Pulmonary artery endothelial cell (primary cell): ENCODE measurements around the gene MCHR1. TPM values are rescaled to one million over a fixed set of nuclear protein-coding genes. Genes with fewer than 3 reads are reported as not detected.
"Not testable (repeated sequence)": the region's sequence is repeated elsewhere in the genome, so short reads cannot be mapped to it uniquely, and the experiment has no call there.

ENCODE experiments used
- DNase-seq: peaks from one replicate; pipeline ENCODE4 v3.0.0-alpha.2; 2011; ENCODE audit warnings: low read depth, low spot score
- total RNA-seq: library from RNA; depleted of rRNA; stranded (reverse); fragments of >200 nt; gene quantifications from 2 replicates; pipeline ENCODE4 v1.2.3, GENCODE V29; 2014

The MCHR1 gene
- total RNA-seq, 1 donor from 2014 or later = not detected

DNA sequence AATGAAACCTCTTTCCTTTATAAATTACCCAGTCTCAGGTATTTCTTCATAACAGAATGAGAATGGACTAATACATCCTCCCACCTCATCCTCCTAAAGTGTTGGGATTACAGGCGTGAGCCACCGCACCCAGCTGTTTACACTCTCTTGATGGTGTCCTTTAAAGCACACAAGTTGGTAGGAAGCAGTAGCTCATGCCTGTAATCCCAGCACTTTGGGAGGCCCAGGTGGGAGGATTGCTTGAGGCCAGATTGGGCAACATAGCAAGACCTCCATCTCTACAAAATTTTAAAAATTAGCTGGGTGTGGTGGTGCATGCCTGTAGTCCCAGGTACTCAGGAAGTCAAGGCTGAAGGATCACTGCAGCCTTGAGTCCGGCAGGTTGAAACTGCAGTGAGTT lies 23.3 kb upstream of the MCHR1 start:
- DNase-seq = not testable (repeated sequence)

GRCh38 chr22:40656651-40657050 lies 22.6 kb upstream of the MCHR1 start:
- DNase-seq = not testable (repeated sequence)

DNA sequence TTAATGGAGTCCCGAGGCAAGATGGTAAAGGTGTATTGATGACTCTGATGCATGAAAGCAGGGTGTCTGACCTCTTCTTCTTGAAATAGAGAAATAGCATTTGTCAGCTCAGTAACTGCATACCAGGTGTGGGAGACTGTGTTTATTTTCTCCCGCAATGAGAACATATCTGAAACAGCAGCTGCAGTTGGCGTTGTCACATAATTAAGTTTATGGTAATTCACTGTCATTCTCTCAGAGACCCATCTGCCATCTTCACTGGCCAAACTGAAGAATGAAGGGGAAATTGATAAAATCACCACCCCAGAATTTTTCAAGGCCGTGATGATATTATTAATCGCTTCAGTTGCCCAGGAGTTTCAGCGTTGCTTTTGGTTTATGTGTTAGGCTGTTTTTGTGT lies 20.1 kb upstream of the MCHR1 start:
- DNase-seq = no peak

- no peak for DNase-seq
Observed at GRCh38 chr22:40660730-40661129, 18.6 kb upstream of the MCHR1 start.

DNA sequence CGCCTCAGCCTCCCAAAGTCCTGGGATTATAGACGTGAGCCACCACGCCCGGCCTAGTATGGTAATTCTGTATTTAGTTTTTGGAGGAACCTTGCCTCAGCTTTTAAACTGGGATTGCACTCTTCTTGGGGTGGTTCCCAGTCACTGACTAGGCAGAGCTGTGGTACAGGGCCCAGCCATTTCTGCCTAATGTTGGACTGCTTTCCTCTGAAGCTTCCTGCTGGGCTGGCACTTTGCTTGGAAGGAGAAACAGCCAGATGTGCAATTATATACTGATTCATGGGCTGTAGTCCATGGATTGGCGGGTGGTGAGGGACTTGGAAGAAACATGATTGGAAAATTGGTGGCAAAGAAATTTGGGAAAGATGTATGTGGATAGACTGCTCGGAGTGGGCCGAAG lies 17.6 kb upstream of the MCHR1 start:
- no peak for DNase-seq

DNA sequence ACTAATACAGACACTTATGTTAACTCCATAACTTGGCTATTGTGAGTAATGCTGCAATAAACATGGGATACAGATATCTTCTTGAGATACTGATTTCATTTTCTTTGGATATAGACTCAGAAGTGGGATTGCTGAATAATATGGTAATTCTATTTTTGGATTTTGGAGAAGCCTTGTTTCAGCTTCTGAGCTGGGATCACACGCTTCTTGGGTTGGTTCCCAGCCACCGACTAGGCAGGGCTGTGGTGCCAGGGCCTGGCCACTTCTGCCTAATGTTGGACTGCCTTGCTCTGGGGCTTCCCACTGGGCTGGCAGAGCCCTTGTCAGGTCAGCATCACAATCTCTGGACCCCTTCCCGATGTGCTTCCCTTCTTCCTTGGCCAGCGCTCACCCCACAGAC lies 14.0 kb upstream of the MCHR1 start:
- no peak for DNase-seq

DNA sequence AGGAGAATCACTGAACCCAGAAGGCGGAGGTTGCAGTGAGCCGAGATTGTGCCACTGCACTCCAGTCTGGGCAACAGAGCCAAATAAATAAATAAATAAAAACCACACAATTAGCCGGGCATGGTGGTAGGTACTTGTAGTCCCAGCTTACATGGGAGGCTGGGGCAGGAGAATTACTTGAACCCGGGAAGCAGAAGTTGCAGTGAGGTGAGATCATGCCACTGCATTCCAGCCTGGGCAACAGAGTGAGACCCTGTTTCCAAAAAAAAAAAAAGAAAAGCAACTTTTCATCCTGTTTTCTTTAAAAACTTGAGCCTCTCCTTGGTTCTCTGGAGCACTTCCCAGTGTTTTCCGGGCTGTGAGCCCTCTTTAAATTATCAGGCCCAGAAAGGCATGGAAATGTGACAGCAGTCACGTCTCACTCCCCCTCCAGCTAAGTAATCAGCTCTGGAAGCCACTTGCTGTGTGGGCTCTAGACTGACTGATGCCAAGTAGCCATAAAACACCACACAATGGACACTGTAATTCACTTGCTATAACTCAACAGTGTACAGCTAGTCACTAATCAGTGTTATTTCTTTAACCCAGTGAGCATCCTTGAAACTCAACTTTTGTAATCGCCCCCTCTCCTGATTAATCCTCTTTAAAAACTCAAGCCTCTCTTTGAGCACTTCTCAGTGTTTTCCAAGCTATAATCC lies 13.0 kb upstream of the MCHR1 start:
- DNase-seq = no peak

- DNase-seq = peak; percentile 72
Observed at GRCh38 chr22:40668611-40669411, 10.5 kb upstream of the MCHR1 start.

DNA sequence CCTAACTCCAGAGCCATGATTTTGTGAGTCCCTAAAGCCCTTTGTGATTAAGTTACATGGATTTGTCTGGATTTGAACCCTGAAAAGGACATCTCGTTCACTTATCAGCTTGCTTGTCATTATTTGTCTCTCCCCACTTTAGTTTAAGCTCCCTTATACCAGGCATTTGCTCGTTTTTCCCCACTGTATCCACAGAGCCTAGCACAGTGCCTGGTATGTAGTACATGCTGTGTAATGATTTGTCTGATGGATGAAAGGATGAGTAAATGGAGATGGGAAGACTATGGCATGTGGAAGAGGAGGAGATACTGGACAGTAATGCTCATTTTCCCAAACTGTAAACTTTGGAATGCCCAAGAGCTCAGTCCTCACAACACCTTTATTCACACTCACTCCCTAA lies 9.2 kb upstream of the MCHR1 start:
- DNase-seq = no peak

- no peak for DNase-seq
Observed at GRCh38 chr22:40671369-40671768, 7.9 kb upstream of the MCHR1 start.

DNA sequence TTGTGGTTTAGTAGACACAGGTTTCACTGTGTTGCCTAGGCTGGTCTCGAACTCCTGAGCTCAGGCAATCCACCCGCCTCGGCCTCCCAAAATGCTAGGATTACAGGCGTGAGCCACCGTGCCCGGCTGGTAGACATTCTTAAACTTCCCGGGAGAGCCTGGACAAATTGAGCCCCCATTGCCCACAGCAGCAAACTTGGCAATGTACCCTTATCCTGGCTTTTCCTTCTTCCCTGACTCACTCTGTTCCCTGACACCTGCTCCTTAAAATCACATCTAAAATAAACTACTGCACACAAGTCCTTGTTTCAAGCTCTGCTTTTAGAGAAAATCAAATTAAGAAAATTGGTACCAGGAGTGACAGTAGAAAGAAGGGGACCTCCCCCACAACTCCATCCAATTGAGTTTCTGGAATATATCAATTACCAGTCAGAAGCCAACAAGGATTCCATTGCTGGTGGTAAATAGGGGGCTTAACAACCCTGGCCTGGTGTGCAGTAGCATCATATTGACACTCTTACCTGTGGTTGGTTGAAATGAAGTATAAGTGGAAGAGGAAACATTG lies 7.4 kb upstream of the MCHR1 start:
- DNase-seq = no peak

GRCh38 chr22:40673017-40673416 lies 6.3 kb upstream of the MCHR1 start:
- peak; percentile 55 for DNase-seq

GRCh38 chr22:40674274-40674673 lies 5.0 kb upstream of the MCHR1 start:
- DNase-seq = no peak

DNA sequence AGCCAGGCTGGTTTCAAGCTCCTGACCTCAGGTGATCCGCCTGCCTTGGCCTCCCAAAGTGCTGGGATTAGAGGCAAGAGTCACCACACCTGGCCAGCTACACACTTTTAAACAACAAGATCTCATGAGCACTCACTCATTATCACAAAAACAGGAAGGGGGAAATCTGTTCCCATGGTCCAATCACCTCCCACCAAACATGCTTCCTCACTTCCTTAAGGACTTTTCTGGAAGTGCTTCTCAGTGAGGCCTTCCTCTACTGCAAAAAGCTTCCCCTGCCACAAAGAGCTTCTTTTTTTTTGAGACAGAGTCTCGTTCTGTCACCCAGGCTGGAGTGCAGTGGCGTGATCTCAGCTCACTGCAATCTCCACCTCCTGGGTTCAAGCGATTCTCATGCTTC lies 3.1 kb upstream of the MCHR1 start:
- DNase-seq = not testable (repeated sequence)

- no peak for DNase-seq
Observed at GRCh38 chr22:40676644-40677043, 2.6 kb upstream of the MCHR1 start.

DNA sequence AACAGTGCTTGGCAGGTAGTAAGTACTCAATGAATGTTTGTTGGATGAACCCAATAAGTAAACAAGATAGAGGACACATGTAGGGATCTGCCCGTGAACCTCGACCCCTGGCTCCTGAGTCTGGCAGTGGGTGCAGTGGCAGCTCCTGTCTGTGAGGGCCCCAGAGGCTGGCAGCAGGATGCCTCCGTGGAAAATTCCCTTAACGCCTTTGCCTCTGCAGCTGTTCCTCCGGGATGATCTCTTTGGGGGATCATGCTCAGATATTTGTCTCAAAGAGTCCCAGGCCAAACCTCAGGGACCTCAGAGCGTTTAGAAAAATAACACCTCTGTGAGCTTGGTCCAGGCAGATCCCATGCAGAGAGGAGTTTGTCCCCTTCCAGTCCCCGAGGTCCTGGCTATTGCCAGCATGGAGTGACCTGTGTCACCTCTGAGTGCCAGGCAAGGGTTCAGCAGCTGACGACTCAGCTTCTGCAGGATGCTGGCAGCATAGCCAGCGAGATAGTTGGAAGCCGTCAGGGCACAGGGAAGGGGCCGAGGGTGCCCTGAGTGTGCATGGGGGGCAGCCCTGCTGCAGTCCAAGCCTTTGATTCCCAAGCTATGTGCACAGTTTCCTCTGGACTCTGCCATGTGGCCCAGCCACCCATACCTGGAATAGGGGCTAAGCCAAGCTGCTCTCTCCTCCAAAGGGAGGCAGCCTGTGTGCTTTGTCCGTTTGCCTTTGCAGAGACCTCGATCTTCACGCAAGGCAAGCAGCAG lies 613 bp upstream of the MCHR1 start:
- DNase-seq = no peak

DNA sequence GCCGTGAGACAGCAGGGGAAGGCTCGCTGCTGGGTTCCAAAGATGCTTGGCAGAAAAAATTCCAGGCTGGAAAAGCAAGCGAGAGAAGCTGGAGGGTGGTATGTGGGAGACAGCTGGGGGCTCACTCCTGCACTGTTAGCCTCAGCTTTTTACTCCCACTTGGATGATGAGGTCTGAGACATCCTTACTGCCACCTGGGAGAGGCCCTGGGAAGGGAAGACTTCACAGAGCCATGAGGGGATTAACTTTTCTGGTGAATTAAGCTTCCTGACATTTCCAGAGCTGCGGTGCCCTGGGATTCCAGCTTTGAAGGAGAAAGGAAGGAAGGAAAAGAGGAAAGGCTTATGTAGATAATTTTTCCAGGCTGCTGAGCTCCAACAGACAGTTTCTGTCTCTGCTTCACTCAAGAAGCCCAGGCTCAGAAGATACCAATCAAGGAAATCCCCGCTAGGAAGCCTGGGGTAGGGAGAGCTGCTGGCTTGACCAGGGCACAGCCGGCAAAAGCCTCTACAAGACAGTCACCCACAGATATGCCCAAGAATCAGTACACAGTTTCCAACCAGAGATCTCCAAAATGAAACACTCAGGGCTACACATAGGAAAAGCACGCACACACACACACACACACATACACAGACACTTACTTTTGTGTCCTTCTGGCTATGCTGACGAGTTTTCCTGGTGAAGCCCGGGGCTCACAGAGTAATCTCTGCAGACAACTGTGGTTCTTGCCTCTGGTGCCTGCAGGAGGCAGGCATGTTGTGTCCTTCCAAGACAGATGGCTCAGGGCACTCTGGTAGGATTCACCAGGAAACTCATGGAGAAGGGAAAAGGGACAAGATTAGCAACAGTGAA lies 907 bp downstream of the MCHR1 start:
- DNase-seq = no peak

DNA sequence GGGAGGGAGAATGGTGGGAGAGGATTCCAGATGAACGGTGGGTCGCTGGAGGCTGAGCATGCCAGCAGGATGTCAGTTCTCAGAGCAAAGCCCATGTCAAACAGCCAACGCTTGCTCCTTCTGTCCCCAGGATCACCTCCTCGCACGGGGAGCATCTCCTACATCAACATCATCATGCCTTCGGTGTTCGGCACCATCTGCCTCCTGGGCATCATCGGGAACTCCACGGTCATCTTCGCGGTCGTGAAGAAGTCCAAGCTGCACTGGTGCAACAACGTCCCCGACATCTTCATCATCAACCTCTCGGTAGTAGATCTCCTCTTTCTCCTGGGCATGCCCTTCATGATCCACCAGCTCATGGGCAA lies 1.5 kb downstream of the MCHR1 start:
- no peak for DNase-seq

GRCh38 chr22:40681451-40681850 lies 2.2 kb downstream of the MCHR1 start:
- no peak for DNase-seq

- DNase-seq = no peak
Observed at GRCh38 chr22:40684728-40685127, 5.4 kb downstream of the MCHR1 start.

DNA sequence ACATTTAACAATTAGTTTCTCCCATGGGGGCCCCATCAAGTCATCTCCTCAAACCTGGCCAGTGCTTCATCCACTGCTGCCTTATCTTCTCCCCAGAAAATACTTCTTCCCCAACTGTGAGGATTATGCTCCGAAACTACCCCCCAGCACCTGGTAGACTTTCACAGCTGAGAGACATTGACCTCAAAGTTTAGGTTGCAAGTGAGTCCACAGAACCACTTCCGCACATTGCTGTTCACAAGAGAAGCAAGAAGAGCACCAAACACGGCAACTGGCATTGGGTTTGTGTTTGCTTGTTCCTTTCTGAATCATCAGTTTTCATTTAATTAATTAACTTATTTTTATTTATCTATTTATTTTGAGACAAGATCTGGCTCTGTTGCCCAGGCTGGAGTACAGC lies 6.1 kb downstream of the MCHR1 start:
- no peak for DNase-seq
